Endothelial cell of umbilical vein (primary cell): ENCODE measurements around the gene MYCBP2. TPM values are rescaled to one million over a fixed set of nuclear protein-coding genes. Genes with fewer than 3 reads are reported as not detected.
A peak's percentile ranks its signal among the peaks of the same experiment; 100 is the strongest.

Experiments
- BruUV-seq: library from RNA; stranded (reverse); fragments of 400-500 nt; replicated peaks from 2 replicates; lab custom pipeline; 2021; lab: Mats Ljungman, UMichigan
- CTCF ChIA-PET: fragments of 300-600, 350-600 bp; sonication (Branson Sonifier 250); formaldehyde crosslinking; loops from one replicate; lab custom pipeline; 2021; ENCODE audit warnings: antibody characterized with exemption, inconsistent platforms; lab: Charles Lee
- POLR2A ChIA-PET: fragments of 300-600, 350-600 bp; sonication (Branson Sonifier 250); formaldehyde crosslinking; loops from one replicate; lab custom pipeline; 2021; ENCODE audit warnings: antibody characterized with exemption, inconsistent platforms; lab: Charles Lee
- DNase-seq: peaks from one replicate; pipeline ENCODE4 v3.0.0-alpha.2; 2011; ENCODE audit warnings: low read depth, low spot score
- FAIRE-seq: peaks from 2 replicates; lab custom pipeline; 2011; peaks lifted over from hg19 to GRCh38; lab: Jason Lieb, UNC
- H2AFZ ChIP-seq: 2 replicates; pipeline ENCODE4 v1.6.0; 2012; ENCODE audit warnings: low read depth, low read length, control low read depth, inconsistent platforms
- H3K27ac ChIP-seq: 2 replicates; pipeline ENCODE4 v1.5.1; 2011; ENCODE audit warnings: low read depth, mild to moderate bottlenecking, control low read depth, low read length, moderate library complexity; ENCODE audit not compliant: insufficient read depth
- H3K27me3 ChIP-seq, 2 experiments: 2 replicates each; pipeline versions ENCODE4 v1.6.0 to v1.6.1; 2011; ENCODE audit warnings: low read length in 2 of 2, mixed read lengths in 1 of 2; ENCODE audit not compliant: control insufficient read depth in 2 of 2, insufficient read depth in 2 of 2
- H3K36me3 ChIP-seq, 2 experiments: 2 replicates in 1 of 2; 3 replicates in 1 of 2; pipeline ENCODE4 v1.5.1; 2011; ENCODE audit warnings: low read length in 2 of 2, mild to moderate bottlenecking in 1 of 2, moderate library complexity in 1 of 2; ENCODE audit not compliant: control insufficient read depth in 2 of 2, insufficient read depth in 2 of 2; ENCODE audit errors: extremely low read depth in 1 of 2
- H3K4me1 ChIP-seq: 3 replicates; pipeline ENCODE4 v1.5.1; 2011; ENCODE audit warnings: mild to moderate bottlenecking, low read length; ENCODE audit not compliant: control insufficient read depth, insufficient read depth; ENCODE audit errors: extremely low read depth
- H3K4me2 ChIP-seq: 2 replicates; pipeline ENCODE4 v1.6.1; 2011; ENCODE audit warnings: low read length, control low read depth, mixed read lengths; ENCODE audit not compliant: insufficient read depth
- H3K4me3 ChIP-seq, 3 experiments: fragments of 200-600 bp in 1 of 3; sonication (generic), shearing (Covaris generic) in 1 of 3; replicated peaks in 1 of 3; 2 replicates each; pipeline ENCODE4 v1.5.1; 2011 to 2016; ENCODE audit warnings: control low read depth in 3 of 3, low read length in 3 of 3, mild to moderate bottlenecking in 2 of 3, inconsistent platforms in 1 of 3, low read depth in 1 of 3, moderate library complexity in 1 of 3; ENCODE audit not compliant: insufficient read depth in 1 of 3
- H3K79me2 ChIP-seq: 2 replicates; pipeline ENCODE4 v1.6.0; 2012; ENCODE audit warnings: low read length, inconsistent platforms; ENCODE audit not compliant: control insufficient read depth, insufficient read depth
- H3K9ac ChIP-seq: replicated peaks from 2 replicates; pipeline ENCODE3; 2011; ENCODE audit warnings: low read length, control low read depth; ENCODE audit not compliant: insufficient read depth; ENCODE audit errors: extremely low read depth
- H3K9me1 ChIP-seq: replicated peaks from 3 replicates; pipeline ENCODE4 v1.6.0; 2011; ENCODE audit warnings: mild to moderate bottlenecking, low read length; ENCODE audit not compliant: control insufficient read depth, insufficient read depth; ENCODE audit errors: extremely low read depth
- H3K9me3 ChIP-seq: replicated peaks from 2 replicates; pipeline ENCODE4 v1.5.1; 2012; ENCODE audit warnings: low read length, inconsistent platforms; ENCODE audit not compliant: control insufficient read depth, insufficient read depth
- H4K20me1 ChIP-seq: replicated peaks from 2 replicates; pipeline ENCODE3; 2011; ENCODE audit warnings: mild to moderate bottlenecking, low read length; ENCODE audit not compliant: control insufficient read depth, insufficient read depth; ENCODE audit errors: extremely low read depth
- CTCF ChIP-seq, 2 donors: IDR thresholded peaks; 1 replicate in 1 of 2; 2 replicates in 1 of 2; pipeline ENCODE4 v1.5.1; 2011; ENCODE audit warnings: low read length in 2 of 2, mild to moderate bottlenecking in 2 of 2, moderate library complexity in 2 of 2, control low read depth in 1 of 2, inconsistent platforms in 1 of 2, low read depth in 1 of 2; ENCODE audit not compliant: insufficient read depth in 1 of 2; ENCODE audit errors: extremely low read depth in 1 of 2
- EZH2 ChIP-seq: IDR thresholded peaks from 2 replicates; pipeline ENCODE4 v1.6.1; 2012; ENCODE audit warnings: borderline replicate concordance, low read depth, mild to moderate bottlenecking, moderate library complexity, low read length, inconsistent platforms; ENCODE audit not compliant: severe bottlenecking
- FOS ChIP-seq: IDR thresholded peaks from 2 replicates; pipeline ENCODE4 v1.6.1; 2011; ENCODE audit warnings: mild to moderate bottlenecking, low read length, moderate library complexity, borderline replicate concordance; ENCODE audit not compliant: insufficient read depth
- GATA2 ChIP-seq: IDR thresholded peaks from 2 replicates; pipeline ENCODE4 v1.7.0; 2011; ENCODE audit warnings: low read depth, mild to moderate bottlenecking, moderate library complexity, mixed read lengths, low read length; ENCODE audit not compliant: insufficient read length, insufficient read depth
- JUN ChIP-seq: IDR thresholded peaks from 2 replicates; pipeline ENCODE4 v1.6.1; 2011; ENCODE audit warnings: borderline replicate concordance, low read depth; ENCODE audit not compliant: insufficient read length, insufficient read depth
- MYC ChIP-seq: IDR thresholded peaks from one replicate; pipeline ENCODE4 v1.6.1; 2011; ENCODE audit warnings: mild to moderate bottlenecking, low read depth, low read length
- POLR2A ChIP-seq: IDR thresholded peaks from 2 replicates; pipeline ENCODE4 v1.6.1; 2012; ENCODE audit warnings: low read depth, mild to moderate bottlenecking, control low read depth, low read length
- POLR2AphosphoS5 ChIP-seq: IDR thresholded peaks from 2 replicates; pipeline ENCODE4 v1.6.1; 2012; ENCODE audit warnings: low read depth, mild to moderate bottlenecking, control low read depth, low read length, moderate library complexity; ENCODE audit not compliant: insufficient read depth
- dilution Hi-C: fragments of 300-500 bp; cut with MboI; formaldehyde crosslinking; loops from one replicate; pipeline ENCODE4 v1.15.0; 2019; ENCODE audit warnings: low sequenced_read_pairs; ENCODE audit not compliant: extremely low pct_ligation_motif_present
- intact Hi-C: fragments of 100-400 bp; cut with micrococcal nuclease; formaldehyde crosslinking; loops from one replicate; pipeline ENCODE4 v1.10.0; 2022
- polyA plus RNA-seq, 4 experiments: library from polyadenylated mRNA; depleted of rRNA in 3 of 4; stranded (reverse) in 3 of 4; unstranded in 1 of 4; fragments of >200 nt; gene quantifications; 2 replicates each; pipeline versions ENCODE4 v1.2.1 to v1.2.3, GENCODE V29; 2011 to 2012; ENCODE audit warnings: missing spikeins in 1 of 4
- total RNA-seq: library from RNA; stranded (reverse); gene quantifications from 2 replicates; pipeline ENCODE4 v1.2.3, GENCODE V29; 2021
- TF ChIP-seq, protein P1 (sequence below): IDR thresholded peaks from 2 replicates; pipeline ENCODE4 v1.6.1; 2011; ENCODE audit not compliant: insufficient read depth, insufficient read length

The MYCBP2 gene
- total and polyA plus RNA-seq, 2 donors (not counting 3 experiments of a cell fraction or from before 2014, with no cell fraction given) = 30.5 to 89.8 TPM

- no peaks in the 10 kb centered on the region for H3K27me3 ChIP-seq
- TF ChIP-seq FOS (no peak), GATA2 (no peak), JUN (no peak), CTCF (IDR thresholded peaks at IDR 0.05; ENCODE audit: extremely low read depth in 1 of 2, insufficient read depth in 1 of 2, low read depth in 1 of 2, low read length in 2 of 2) (no peak), MYC (no peak), POLR2AphosphoS5 (no peak), POLR2A (no peak), EZH2 (no peak)
- TF ChIP-seq, protein P1, sequence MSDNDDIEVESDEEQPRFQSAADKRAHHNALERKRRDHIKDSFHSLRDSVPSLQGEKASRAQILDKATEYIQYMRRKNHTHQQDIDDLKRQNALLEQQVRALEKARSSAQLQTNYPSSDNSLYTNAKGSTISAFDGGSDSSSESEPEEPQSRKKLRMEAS = no peak
- H3K79me2 ChIP-seq = peaks cover 54% of the 10 kb centered on the region
- H3K4me1 ChIP-seq = no peaks in the 10 kb centered on the region
- ChIA-PET POLR2A (no interaction called here), CTCF (interaction anchor here (1.4 kb wide), 1 partner anchor 14 kb away, joined by 3 read pairs; no protein-coding TSS in a partner anchor)
- peak; percentile 21 for FAIRE-seq
- intact Hi-C loops = no loop called here
- BruUV-seq = no TSS peak
- H3K4me3 ChIP-seq = no peak overlapping the region
- no peaks in the 10 kb centered on the region for H3K9me1 ChIP-seq
- H3K9ac ChIP-seq = no peak overlapping the region
- no peak overlapping the region for H3K4me2 ChIP-seq
- peaks cover 3% of the 10 kb centered on the region for H4K20me1 ChIP-seq
- H3K36me3 ChIP-seq = peaks cover 13 to 29% of the 10 kb centered on the region in 2 experiments
- H3K27ac ChIP-seq = no peak overlapping the region
- DNase-seq = no peak
- no peak overlapping the region for H2AFZ ChIP-seq
- no peaks in the 10 kb centered on the region for H3K9me3 ChIP-seq
- dilution Hi-C loops = no loop called here
These were observed 310.6 kb downstream of the MYCBP2 start for GRCh38 chr13:77016251-77016812.
